Activated CD4-positive, CD25-positive, alpha-beta regulatory T cell treated with anti-CD3 and anti-CD28 coated beads, Interleukin-2, amount 50 U/mL, for 72 hours (primary cell): ENCODE data around the gene MYF5.

ENCODE experiments used
- DNase-seq: peaks from one replicate; pipeline ENCODE4 v3.0.0; 2021

The MYF5 gene

GRCh38 chr12:80708259-80708974 is 8.3 kb upstream of the MYF5 start:
- DNase-seq, result no peak

GRCh38 chr12:80708975-80709328 is 7.8 kb upstream of the MYF5 start:
- no peak for DNase-seq

- no peak for DNase-seq
Observed at GRCh38 chr12:80709811-80710726, 6.6 kb upstream of the MYF5 start.

GRCh38 chr12:80710727-80711449 is 5.8 kb upstream of the MYF5 start:
- no peak for DNase-seq

- DNase-seq, result no peak
Observed at GRCh38 chr12:80711866-80712265, 4.8 kb upstream of the MYF5 start.

- DNase-seq, result no peak
Observed at GRCh38 chr12:80712866-80713265, 3.8 kb upstream of the MYF5 start.

- no peak for DNase-seq
Observed at GRCh38 chr12:80713419-80713818, 3.3 kb upstream of the MYF5 start.

- DNase-seq, result no peak
Observed at GRCh38 chr12:80714055-80714454, 2.7 kb upstream of the MYF5 start.

- DNase-seq, result no peak
Observed at GRCh38 chr12:80714846-80715245, 1.9 kb upstream of the MYF5 start.

GRCh38 chr12:80715713-80716249 is 931 bp upstream of the MYF5 start:
- DNase-seq, result no peak

GRCh38 chr12:80717856-80718255 is 1.1 kb downstream of the MYF5 start:
- DNase-seq, result no peak

GRCh38 chr12:80720516-80720915 is 3.8 kb downstream of the MYF5 start:
- no peak for DNase-seq

- no peak for DNase-seq
Observed at GRCh38 chr12:80721326-80721725, 4.6 kb downstream of the MYF5 start.

GRCh38 chr12:80745851-80746505 is 29.3 kb downstream of the MYF5 start:
- DNase-seq, result no peak

GRCh38 chr12:80747800-80748199 is 31.1 kb downstream of the MYF5 start:
- no peak for DNase-seq

- DNase-seq, result no peak
Observed at GRCh38 chr12:80749456-80749855, 32.7 kb downstream of the MYF5 start.

GRCh38 chr12:80752464-80752863 is 35.8 kb downstream of the MYF5 start:
- no peak for DNase-seq

- DNase-seq, result no peak
Observed at GRCh38 chr12:80754274-80754673, 37.6 kb downstream of the MYF5 start.

- DNase-seq, result no peak
Observed at GRCh38 chr12:80756875-80757274, 40.2 kb downstream of the MYF5 start.

GRCh38 chr12:80761838-80762237 is 45.1 kb downstream of the MYF5 start:
- no peak for DNase-seq

GRCh38 chr12:80763874-80764273 is 47.2 kb downstream of the MYF5 start:
- DNase-seq, result no peak

- no peak for DNase-seq
Observed at GRCh38 chr12:80766210-80766609, 49.5 kb downstream of the MYF5 start.

GRCh38 chr12:80766897-80767296 is 50.2 kb downstream of the MYF5 start:
- no peak for DNase-seq
